K562 (cell line): ENCODE measurements around the gene G6PC1. TPM values are rescaled to one million over a fixed set of nuclear protein-coding genes. Genes with fewer than 3 reads are reported as not detected.

Experiments used
- ATAC-seq: fragments of 200-7000 bp; cut with Tn5 transposase; 3 replicates; pipeline ENCODE4 v1.9.1; 2020; ENCODE audit warnings: moderate library complexity
- BruUV-seq: library from RNA; stranded (reverse); fragments of 400-500 nt; replicated peaks from 2 replicates; lab custom pipeline; 2021; lab: Mats Ljungman, UMichigan
- CTCF ChIA-PET: fragments of 300-600 bp; formaldehyde crosslinking; extraction: SDS; loops from one replicate; lab custom pipeline; 2021; ENCODE audit warnings: low intra/inter-chr PET ratio; lab: Yijun Ruan, JAX
- POLR2A ChIA-PET: fragments of 300-600, 350-650 bp; sonication (Branson Sonifier 250); formaldehyde crosslinking; extraction: SDS; loops from one replicate; lab custom pipeline; 2021; ENCODE audit warnings: antibody characterized with exemption, inconsistent platforms; lab: Yijun Ruan, JAX
- DNase-seq, 4 experiments: peaks; one replicate each; pipeline versions ENCODE4 v3.0.0 to v3.0.0-alpha.2; 2011 to 2018; ENCODE audit warnings: low spot score in 3 of 4, mixed read lengths in 3 of 4; ENCODE audit errors: extremely low read depth in 1 of 4
- FAIRE-seq: peaks from 2 replicates; lab custom pipeline; 2011; peaks lifted over from hg19 to GRCh38; lab: Jason Lieb, UNC
- H2AFZ ChIP-seq: 2 replicates; pipeline ENCODE4 v1.6.0; 2011; ENCODE audit warnings: low read depth, low read length, control low read depth, inconsistent platforms
- H3K27ac ChIP-seq: fragments of 200-600 bp; 3 replicates; pipeline ENCODE4 v1.8.0; 2011; ENCODE audit warnings: low read depth, mild to moderate bottlenecking, control low read depth, inconsistent platforms, low read length, moderate library complexity, mixed read lengths; ENCODE audit errors: extremely low read depth
- H3K27me3 ChIP-seq, 2 experiments: fragments of 300-600 bp in 1 of 2; 2 replicates in 1 of 2; 3 replicates in 1 of 2; pipeline versions ENCODE4 v1.6.0 to v1.8.0; 2011; ENCODE audit warnings: inconsistent platforms in 2 of 2, low read length in 2 of 2, mild to moderate bottlenecking in 1 of 2, mixed read lengths in 1 of 2, moderate library complexity in 1 of 2; ENCODE audit not compliant: control insufficient read depth in 2 of 2, insufficient read depth in 2 of 2
- H3K36me3 ChIP-seq: fragments of 300-600 bp; 3 replicates; pipeline ENCODE4 v1.8.0; 2011; ENCODE audit warnings: mild to moderate bottlenecking, low read length, inconsistent platforms; ENCODE audit not compliant: control insufficient read depth, insufficient read depth
- H3K4me1 ChIP-seq, 2 experiments: fragments of 200-600 bp in 1 of 2; replicated peaks in 1 of 2; 2 replicates in 1 of 2; 3 replicates in 1 of 2; pipeline versions ENCODE4 v1.5.1 to v1.8.0; 2011; ENCODE audit warnings: inconsistent platforms in 2 of 2, low read length in 2 of 2, mild to moderate bottlenecking in 1 of 2, mixed read lengths in 1 of 2, moderate library complexity in 1 of 2; ENCODE audit not compliant: control insufficient read depth in 2 of 2, insufficient read depth in 2 of 2
- H3K4me2 ChIP-seq: 2 replicates; pipeline ENCODE4 v1.6.1; 2011; ENCODE audit warnings: low read length, control low read depth, inconsistent platforms, mixed read lengths; ENCODE audit not compliant: insufficient read depth
- H3K4me3 ChIP-seq: fragments of 200-600 bp; sonication (generic), shearing (Covaris generic); 2 replicates; pipeline ENCODE4 v1.5.1; 2016; ENCODE audit warnings: control low read depth, inconsistent platforms
- H3K79me2 ChIP-seq: fragments of 200-600 bp; 3 replicates; pipeline ENCODE4 v1.8.0; 2011; ENCODE audit warnings: low read length, inconsistent platforms; ENCODE audit not compliant: control insufficient read depth, insufficient read depth
- H3K9ac ChIP-seq, 2 experiments: 2 replicates each; pipeline versions ENCODE4 v1.6.0 to v1.6.1; 2011; ENCODE audit warnings: low read depth in 2 of 2, low read length in 2 of 2, control low read depth in 1 of 2, inconsistent platforms in 1 of 2, mild to moderate bottlenecking in 1 of 2, mixed read lengths in 1 of 2; ENCODE audit not compliant: insufficient read depth in 1 of 2
- H3K9me1 ChIP-seq: one replicate; pipeline ENCODE4 v1.6.0; 2011; ENCODE audit warnings: inconsistent platforms, mild to moderate bottlenecking, low read length, moderate library complexity; ENCODE audit not compliant: control insufficient read depth, insufficient read depth
- H3K9me3 ChIP-seq: replicated peaks from 2 replicates; pipeline ENCODE4 v1.5.1; 2011; ENCODE audit warnings: low read depth, low read length, inconsistent platforms; ENCODE audit not compliant: control insufficient read depth, insufficient read depth
- H4K20me1 ChIP-seq: replicated peaks from 2 replicates; pipeline ENCODE4 v1.6.1; 2011; ENCODE audit warnings: low read length, inconsistent platforms, mixed read lengths; ENCODE audit not compliant: control insufficient read depth, insufficient read depth
- FOXA3 ChIP-seq, 2 experiments: fragments of 450-650 bp in 1 of 2; sonication (generic) in 1 of 2; formaldehyde crosslinking; IDR thresholded peaks in 1 of 2; conservative IDR thresholded peaks in 1 of 2; 2 replicates each; pipeline versions ENCODE4 v1.4.0 to v1.8.0; 2020 to 2022; ENCODE audit warnings: mild to moderate bottlenecking in 2 of 2, missing genetic modification reagents in 1 of 2
- KDM5B ChIP-seq: fragments of 200-600 bp; sonication (generic); IDR thresholded peaks from 2 replicates; pipeline ENCODE4 v1.6.1; 2012; ENCODE audit warnings: low read depth, mild to moderate bottlenecking, moderate library complexity, low read length, control low read depth, inconsistent platforms; ENCODE audit not compliant: insufficient replicate concordance
- NELFE ChIP-seq: IDR thresholded peaks from 2 replicates; pipeline ENCODE4 v1.6.1; 2011; ENCODE audit warnings: mild to moderate bottlenecking; ENCODE audit not compliant: insufficient read depth, insufficient read length
- RNF2 ChIP-seq: sonication (generic); IDR thresholded peaks from 2 replicates; pipeline ENCODE4 v1.6.1; 2016
- SMARCC2 ChIP-seq: fragments of 450-650 bp; IDR thresholded peaks from 2 replicates; pipeline ENCODE4 v1.6.1; 2017; ENCODE audit warnings: antibody characterized with exemption, moderate library complexity, mild to moderate bottlenecking, low read depth
- U2AF1 ChIP-seq: fragments of 200-400 bp; formaldehyde crosslinking; optimal IDR thresholded peaks from 2 replicates; pipeline ENCODE3; 2017; ENCODE audit warnings: mild to moderate bottlenecking, low read depth, low read length, moderate library complexity
- ZC3H4 ChIP-seq: sonication (generic); formaldehyde crosslinking; IDR thresholded peaks from 2 replicates; pipeline ENCODE4 v1.9.0; 2021; ENCODE audit warnings: missing genetic modification reagents, borderline replicate concordance
- ZFP1 ChIP-seq: fragments of 450-650 bp; formaldehyde crosslinking; IDR thresholded peaks from 2 replicates; pipeline ENCODE4 v1.4.0; 2020; ENCODE audit warnings: mild to moderate bottlenecking, mixed read lengths
- ZNF561 ChIP-seq: fragments of 450-650 bp; formaldehyde crosslinking; conservative IDR thresholded peaks from 2 replicates; pipeline ENCODE4 v1.4.0; 2020; ENCODE audit warnings: mild to moderate bottlenecking, moderate library complexity
- WGBS: fragments of 100-300 bp; shearing (Covaris generic); methylation state at CpG from one replicate; pipeline ENCODE4 v1.1.6; 2016; ENCODE audit warnings: low coverage, mixed read lengths; ENCODE audit not compliant: insufficient coverage; ENCODE audit errors: missing lambda C conversion rate; 5-methylcytosine and 5-hydroxymethylcytosine counted together
- in situ Hi-C: fragments of 300-500 bp; cut with MboI; formaldehyde crosslinking; loops from 4 replicates; pipeline ENCODE4 v1.15.0; 2018; ENCODE audit warnings: inconsistent platforms, mixed read lengths
- intact Hi-C: fragments of 100-400 bp; cut with micrococcal nuclease; formaldehyde crosslinking; loops from 2 replicates; pipeline ENCODE4 v1.14.2; 2022
- polyA plus RNA-seq, 8 experiments: library from polyadenylated mRNA; depleted of rRNA in 4 of 8; stranded (reverse) in 5 of 8; unstranded in 3 of 8; fragments of >200 nt; fragmentation: Nextera tagmentation in 2 of 8; fragmentation: Illumina TruSeq in 1 of 8; extraction: Ambion mirVana in 2 of 8; extraction: Trizol in 1 of 8; gene quantifications; 2 replicates each; pipeline versions ENCODE4 v1.2.1 to v1.2.3, GENCODE V29; 2011 to 2014; ENCODE audit warnings: inconsistent platforms in 1 of 8, missing spikeins in 1 of 8
- total RNA-seq, 7 experiments: library from RNA; depleted of rRNA in 6 of 7; stranded (reverse); fragments of >200 nt in 6 of 7; fragmentation: Illumina TruSeq in 2 of 7; extraction: Trizol in 2 of 7; gene quantifications; 2 replicates each; pipeline versions ENCODE4 v1.2.1 to v1.2.3, GENCODE V29; 2011 to 2021; ENCODE audit warnings: low replicate concordance in 1 of 7
- TF ChIP-seq, protein P1 (sequence below): fragments of 250-450 bp; sonication (Bioruptor Pico); IDR thresholded peaks from 2 replicates; pipeline ENCODE4 v1.5.0; 2020; ENCODE audit warnings: mild to moderate bottlenecking, borderline replicate concordance

G6PC1 gene
- total and polyA plus RNA-seq, 9 of the 15 experiments (the other 6 are each of a cell fraction or from before 2014, with no cell fraction given) = not detected

DNA sequence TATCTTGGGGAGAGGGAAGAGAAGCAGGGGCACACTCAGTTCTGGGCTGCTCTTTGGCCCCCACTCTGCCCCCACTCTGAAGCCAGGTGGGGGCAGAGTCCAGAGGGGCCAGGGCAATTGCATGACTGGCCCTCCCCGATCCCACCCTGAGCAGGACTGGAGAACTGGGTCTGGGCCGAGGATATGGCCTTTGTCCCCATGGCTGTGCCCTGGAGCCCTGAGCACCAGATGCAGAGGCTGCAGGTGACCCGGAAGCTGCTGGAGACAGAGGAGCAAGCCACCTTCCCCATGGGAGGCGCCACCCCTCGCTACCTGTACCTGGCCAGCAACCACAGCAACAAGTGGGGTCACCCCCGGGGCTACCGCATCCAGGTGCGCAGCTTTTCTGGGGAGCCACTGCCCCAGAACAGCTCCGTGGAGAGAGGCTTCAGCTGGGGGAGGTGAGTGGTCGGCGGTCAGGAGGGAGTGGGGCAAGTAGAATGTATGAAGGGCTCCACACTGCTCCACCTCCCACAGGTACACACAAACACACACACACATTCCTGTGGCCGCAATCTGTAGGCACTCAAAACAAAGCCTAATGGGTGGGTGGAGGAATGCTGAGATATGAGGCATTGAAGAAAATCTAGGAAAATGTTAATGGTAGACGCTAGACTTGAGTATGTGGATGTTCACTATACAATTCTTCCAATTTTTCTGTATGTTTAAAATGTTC is 28.2 kb upstream of the G6PC1 start:
- Histone ChIP-seq H3K36me3 (no peaks in the 10 kb centered on the region), H3K4me3 (no peak overlapping the region), H3K9me1 (no peaks in the 10 kb centered on the region), H3K27me3 (peaks cover 21 to 37% of the 10 kb centered on the region in 2 experiments), H3K79me2 (no peaks in the 10 kb centered on the region), H2AFZ (no peak overlapping the region), H3K4me2 (no peak overlapping the region), H3K4me1 (peaks cover 0 to 12% of the 10 kb centered on the region in 2 experiments; a peak in 1 of 5 replicates), H3K27ac (no peak overlapping the region), H3K9me3 (no peaks in the 10 kb centered on the region), H4K20me1 (0 out of 2 replicates have a peak, but pooled peaks cover 3% of the 10 kb centered on the region), H3K9ac (no peak overlapping the region)
- in situ Hi-C loops (no loop called here), intact Hi-C loops (no loop called here)
- FAIRE-seq = no peak
- ChIA-PET CTCF (no interaction called here), POLR2A (interaction anchor here (0.6 to 1.0 kb wide), 2 partner anchors 48 to 74 kb away, joined by 3 to 4 read pairs; partner anchors contain the start of genes CNTD1 and COA3)
- no peak for TF ChIP-seq KDM5B
- TF ChIP-seq U2AF1 = no peak
- TF ChIP-seq FOXA3 (CRISPR knock-in tag; conservative IDR thresholded peaks at IDR 0.05 in 1 of 2, IDR thresholded peaks at IDR 0.05 in 1 of 2) = no peak
- no peak for TF ChIP-seq ZFP1 (CRISPR knock-in tag)
- TF ChIP-seq, protein P1, sequence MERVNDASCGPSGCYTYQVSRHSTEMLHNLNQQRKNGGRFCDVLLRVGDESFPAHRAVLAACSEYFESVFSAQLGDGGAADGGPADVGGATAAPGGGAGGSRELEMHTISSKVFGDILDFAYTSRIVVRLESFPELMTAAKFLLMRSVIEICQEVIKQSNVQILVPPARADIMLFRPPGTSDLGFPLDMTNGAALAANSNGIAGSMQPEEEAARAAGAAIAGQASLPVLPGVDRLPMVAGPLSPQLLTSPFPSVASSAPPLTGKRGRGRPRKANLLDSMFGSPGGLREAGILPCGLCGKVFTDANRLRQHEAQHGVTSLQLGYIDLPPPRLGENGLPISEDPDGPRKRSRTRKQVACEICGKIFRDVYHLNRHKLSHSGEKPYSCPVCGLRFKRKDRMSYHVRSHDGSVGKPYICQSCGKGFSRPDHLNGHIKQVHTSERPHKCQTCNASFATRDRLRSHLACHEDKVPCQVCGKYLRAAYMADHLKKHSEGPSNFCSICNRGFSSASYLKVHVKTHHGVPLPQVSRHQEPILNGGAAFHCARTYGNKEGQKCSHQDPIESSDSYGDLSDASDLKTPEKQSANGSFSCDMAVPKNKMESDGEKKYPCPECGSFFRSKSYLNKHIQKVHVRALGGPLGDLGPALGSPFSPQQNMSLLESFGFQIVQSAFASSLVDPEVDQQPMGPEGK (CRISPR knock-in tag) = no peak
- no peak for TF ChIP-seq SMARCC2
- no peak for TF ChIP-seq ZC3H4 (CRISPR knock-in tag)
- no peak for TF ChIP-seq RNF2
- no peak for TF ChIP-seq ZNF561 (CRISPR knock-in tag)
- no peak for TF ChIP-seq NELFE
- no peak for DNase-seq
- WGBS = 18% methylated on average over 13 of the region's 13 CpGs
- ATAC-seq = no peak
- no TSS peak for BruUV-seq
